Endothelial cell of umbilical vein (primary cell): ENCODE data around the gene METTL15. TPM values are rescaled to one million over a fixed set of nuclear protein-coding genes. Genes with fewer than 3 reads are reported as not detected.

ENCODE experiments used
- BruUV-seq: library from RNA; stranded (reverse); fragments of 400-500 nt; replicated peaks from 2 replicates; lab custom pipeline; 2021; lab: Mats Ljungman, UMichigan
- CTCF ChIA-PET: fragments of 300-600, 350-600 bp; sonication (Branson Sonifier 250); formaldehyde crosslinking; loops from one replicate; lab custom pipeline; 2021; ENCODE audit warnings: antibody characterized with exemption, inconsistent platforms; lab: Charles Lee
- POLR2A ChIA-PET: fragments of 300-600, 350-600 bp; sonication (Branson Sonifier 250); formaldehyde crosslinking; loops from one replicate; lab custom pipeline; 2021; ENCODE audit warnings: antibody characterized with exemption, inconsistent platforms; lab: Charles Lee
- DNase-seq: peaks from one replicate; pipeline ENCODE4 v3.0.0-alpha.2; 2011; ENCODE audit warnings: low read depth, low spot score
- FAIRE-seq: peaks from 2 replicates; lab custom pipeline; 2011; peaks lifted over from hg19 to GRCh38; lab: Jason Lieb, UNC
- H2AFZ ChIP-seq: 2 replicates; pipeline ENCODE4 v1.6.0; 2012; ENCODE audit warnings: low read depth, low read length, control low read depth, inconsistent platforms
- H3K27ac ChIP-seq: 2 replicates; pipeline ENCODE4 v1.5.1; 2011; ENCODE audit warnings: low read depth, mild to moderate bottlenecking, control low read depth, low read length, moderate library complexity; ENCODE audit not compliant: insufficient read depth
- H3K27me3 ChIP-seq, 2 experiments: 2 replicates each; pipeline versions ENCODE4 v1.6.0 to v1.6.1; 2011; ENCODE audit warnings: low read length in 2 of 2, mixed read lengths in 1 of 2; ENCODE audit not compliant: control insufficient read depth in 2 of 2, insufficient read depth in 2 of 2
- H3K36me3 ChIP-seq, 2 experiments: 2 replicates in 1 of 2; 3 replicates in 1 of 2; pipeline ENCODE4 v1.5.1; 2011; ENCODE audit warnings: low read length in 2 of 2, mild to moderate bottlenecking in 1 of 2, moderate library complexity in 1 of 2; ENCODE audit not compliant: control insufficient read depth in 2 of 2, insufficient read depth in 2 of 2; ENCODE audit errors: extremely low read depth in 1 of 2
- H3K4me1 ChIP-seq: 3 replicates; pipeline ENCODE4 v1.5.1; 2011; ENCODE audit warnings: mild to moderate bottlenecking, low read length; ENCODE audit not compliant: control insufficient read depth, insufficient read depth; ENCODE audit errors: extremely low read depth
- H3K4me2 ChIP-seq: 2 replicates; pipeline ENCODE4 v1.6.1; 2011; ENCODE audit warnings: low read length, control low read depth, mixed read lengths; ENCODE audit not compliant: insufficient read depth
- H3K4me3 ChIP-seq, 3 experiments: fragments of 200-600 bp in 1 of 3; sonication (generic), shearing (Covaris generic) in 1 of 3; replicated peaks in 1 of 3; 2 replicates each; pipeline ENCODE4 v1.5.1; 2011 to 2016; ENCODE audit warnings: control low read depth in 3 of 3, low read length in 3 of 3, mild to moderate bottlenecking in 2 of 3, inconsistent platforms in 1 of 3, low read depth in 1 of 3, moderate library complexity in 1 of 3; ENCODE audit not compliant: insufficient read depth in 1 of 3
- H3K79me2 ChIP-seq: 2 replicates; pipeline ENCODE4 v1.6.0; 2012; ENCODE audit warnings: low read length, inconsistent platforms; ENCODE audit not compliant: control insufficient read depth, insufficient read depth
- H3K9ac ChIP-seq: replicated peaks from 2 replicates; pipeline ENCODE3; 2011; ENCODE audit warnings: low read length, control low read depth; ENCODE audit not compliant: insufficient read depth; ENCODE audit errors: extremely low read depth
- H3K9me1 ChIP-seq: replicated peaks from 3 replicates; pipeline ENCODE4 v1.6.0; 2011; ENCODE audit warnings: mild to moderate bottlenecking, low read length; ENCODE audit not compliant: control insufficient read depth, insufficient read depth; ENCODE audit errors: extremely low read depth
- H3K9me3 ChIP-seq: replicated peaks from 2 replicates; pipeline ENCODE4 v1.5.1; 2012; ENCODE audit warnings: low read length, inconsistent platforms; ENCODE audit not compliant: control insufficient read depth, insufficient read depth
- H4K20me1 ChIP-seq: replicated peaks from 2 replicates; pipeline ENCODE3; 2011; ENCODE audit warnings: mild to moderate bottlenecking, low read length; ENCODE audit not compliant: control insufficient read depth, insufficient read depth; ENCODE audit errors: extremely low read depth
- EZH2 ChIP-seq: IDR thresholded peaks from 2 replicates; pipeline ENCODE4 v1.6.1; 2012; ENCODE audit warnings: borderline replicate concordance, low read depth, mild to moderate bottlenecking, moderate library complexity, low read length, inconsistent platforms; ENCODE audit not compliant: severe bottlenecking
- FOS ChIP-seq: IDR thresholded peaks from 2 replicates; pipeline ENCODE4 v1.6.1; 2011; ENCODE audit warnings: mild to moderate bottlenecking, low read length, moderate library complexity, borderline replicate concordance; ENCODE audit not compliant: insufficient read depth
- GATA2 ChIP-seq: IDR thresholded peaks from 2 replicates; pipeline ENCODE4 v1.7.0; 2011; ENCODE audit warnings: low read depth, mild to moderate bottlenecking, moderate library complexity, mixed read lengths, low read length; ENCODE audit not compliant: insufficient read length, insufficient read depth
- JUN ChIP-seq: IDR thresholded peaks from 2 replicates; pipeline ENCODE4 v1.6.1; 2011; ENCODE audit warnings: borderline replicate concordance, low read depth; ENCODE audit not compliant: insufficient read length, insufficient read depth
- MYC ChIP-seq: IDR thresholded peaks from one replicate; pipeline ENCODE4 v1.6.1; 2011; ENCODE audit warnings: mild to moderate bottlenecking, low read depth, low read length
- POLR2A ChIP-seq: IDR thresholded peaks from 2 replicates; pipeline ENCODE4 v1.6.1; 2012; ENCODE audit warnings: low read depth, mild to moderate bottlenecking, control low read depth, low read length
- POLR2AphosphoS5 ChIP-seq: IDR thresholded peaks from 2 replicates; pipeline ENCODE4 v1.6.1; 2012; ENCODE audit warnings: low read depth, mild to moderate bottlenecking, control low read depth, low read length, moderate library complexity; ENCODE audit not compliant: insufficient read depth
- dilution Hi-C: fragments of 300-500 bp; cut with MboI; formaldehyde crosslinking; loops from one replicate; pipeline ENCODE4 v1.15.0; 2019; ENCODE audit warnings: low sequenced_read_pairs; ENCODE audit not compliant: extremely low pct_ligation_motif_present
- intact Hi-C: fragments of 100-400 bp; cut with micrococcal nuclease; formaldehyde crosslinking; loops from one replicate; pipeline ENCODE4 v1.10.0; 2022
- polyA plus RNA-seq, 4 experiments: library from polyadenylated mRNA; depleted of rRNA in 3 of 4; stranded (reverse) in 3 of 4; unstranded in 1 of 4; fragments of >200 nt; gene quantifications; 2 replicates each; pipeline versions ENCODE4 v1.2.1 to v1.2.3, GENCODE V29; 2011 to 2012; ENCODE audit warnings: missing spikeins in 1 of 4
- total RNA-seq: library from RNA; stranded (reverse); gene quantifications from 2 replicates; pipeline ENCODE4 v1.2.3, GENCODE V29; 2021
- TF ChIP-seq, protein P1 (sequence below), 2 donors: IDR thresholded peaks; 1 replicate in 1 of 2; 2 replicates in 1 of 2; pipeline ENCODE4 v1.5.1; 2011; ENCODE audit warnings: low read length in 2 of 2, mild to moderate bottlenecking in 2 of 2, moderate library complexity in 2 of 2, control low read depth in 1 of 2, inconsistent platforms in 1 of 2, low read depth in 1 of 2; ENCODE audit not compliant: insufficient read depth in 1 of 2; ENCODE audit errors: extremely low read depth in 1 of 2
- TF ChIP-seq, protein P2 (sequence below): IDR thresholded peaks from 2 replicates; pipeline ENCODE4 v1.6.1; 2011; ENCODE audit not compliant: insufficient read depth, insufficient read length

Gene METTL15
- total and polyA plus RNA-seq, 2 donors (not counting 3 experiments of a cell fraction or from before 2014, with no cell fraction given): 3.2 to 12.1 TPM

DNA sequence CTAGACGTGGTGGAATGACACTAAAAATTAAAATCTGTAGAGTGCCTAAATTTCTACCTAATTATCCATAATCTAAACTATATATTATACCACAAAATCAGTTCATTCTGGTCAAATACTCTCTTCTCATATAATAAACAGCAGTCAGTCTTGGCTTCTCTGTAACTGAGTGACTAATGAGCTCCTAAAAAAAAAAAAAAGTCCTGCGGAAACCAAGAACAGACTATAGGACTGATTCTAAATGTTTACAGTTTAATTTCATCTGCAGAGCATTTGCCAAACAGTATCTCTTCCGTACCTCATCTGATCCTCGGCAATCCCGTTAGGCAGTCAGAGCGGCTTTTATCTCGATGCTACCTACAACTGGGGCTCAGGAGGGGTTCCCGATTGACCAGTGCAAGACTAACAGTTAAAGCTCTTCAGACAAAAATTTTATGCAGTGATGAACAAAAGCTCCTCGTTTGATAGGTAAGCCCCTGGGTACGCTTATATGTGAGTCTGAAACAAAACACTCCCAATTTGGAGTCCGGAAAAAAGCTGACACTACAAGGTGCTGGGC, 918 bp upstream of the METTL15 start:
- H3K9me3 ChIP-seq: no peaks in the 10 kb centered on the region
- peaks cover 70% of the 10 kb centered on the region for H3K79me2 ChIP-seq
- peak overlapping the region; percentile 74 to 99 (median 87) for H3K4me3 ChIP-seq
- no TSS peak for BruUV-seq
- dilution Hi-C loops (no loop called here), intact Hi-C loops (loop anchor here (5.0 kb wide), 3 partner anchors 175 to 420 kb away; no protein-coding TSS in a partner anchor)
- H3K4me1 ChIP-seq: peaks cover 36% of the 10 kb centered on the region
- FAIRE-seq (peak; percentile 4), DNase-seq (peak; percentile 70)
- POLR2A ChIA-PET: no interaction called here
- no peaks in the 10 kb centered on the region for H3K27me3 ChIP-seq
- no peaks in the 10 kb centered on the region for H3K9me1 ChIP-seq
- no peak for TF ChIP-seq MYC
- TF ChIP-seq, protein P1, sequence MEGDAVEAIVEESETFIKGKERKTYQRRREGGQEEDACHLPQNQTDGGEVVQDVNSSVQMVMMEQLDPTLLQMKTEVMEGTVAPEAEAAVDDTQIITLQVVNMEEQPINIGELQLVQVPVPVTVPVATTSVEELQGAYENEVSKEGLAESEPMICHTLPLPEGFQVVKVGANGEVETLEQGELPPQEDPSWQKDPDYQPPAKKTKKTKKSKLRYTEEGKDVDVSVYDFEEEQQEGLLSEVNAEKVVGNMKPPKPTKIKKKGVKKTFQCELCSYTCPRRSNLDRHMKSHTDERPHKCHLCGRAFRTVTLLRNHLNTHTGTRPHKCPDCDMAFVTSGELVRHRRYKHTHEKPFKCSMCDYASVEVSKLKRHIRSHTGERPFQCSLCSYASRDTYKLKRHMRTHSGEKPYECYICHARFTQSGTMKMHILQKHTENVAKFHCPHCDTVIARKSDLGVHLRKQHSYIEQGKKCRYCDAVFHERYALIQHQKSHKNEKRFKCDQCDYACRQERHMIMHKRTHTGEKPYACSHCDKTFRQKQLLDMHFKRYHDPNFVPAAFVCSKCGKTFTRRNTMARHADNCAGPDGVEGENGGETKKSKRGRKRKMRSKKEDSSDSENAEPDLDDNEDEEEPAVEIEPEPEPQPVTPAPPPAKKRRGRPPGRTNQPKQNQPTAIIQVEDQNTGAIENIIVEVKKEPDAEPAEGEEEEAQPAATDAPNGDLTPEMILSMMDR (IDR thresholded peaks at IDR 0.05; ENCODE audit: extremely low read depth in 1 of 2, insufficient read depth in 1 of 2, low read depth in 1 of 2, low read length in 2 of 2): no peak
- peak overlapping the region; percentile 91 for H3K4me2 ChIP-seq
- H2AFZ ChIP-seq: peak overlapping the region; percentile 75
- CTCF ChIA-PET: interaction anchor here (0.8 to 2.3 kb wide), 12 partner anchors 17 to 913 kb away, joined by 3 to 21 read pairs (median 7); partner anchors contain the start of gene BDNF
- H3K36me3 ChIP-seq: no peaks in the 10 kb centered on the region
- H4K20me1 ChIP-seq: no peaks in the 10 kb centered on the region
- H3K27ac ChIP-seq: peak overlapping the region; percentile 98
- peak overlapping the region; percentile 99 for H3K9ac ChIP-seq

DNA sequence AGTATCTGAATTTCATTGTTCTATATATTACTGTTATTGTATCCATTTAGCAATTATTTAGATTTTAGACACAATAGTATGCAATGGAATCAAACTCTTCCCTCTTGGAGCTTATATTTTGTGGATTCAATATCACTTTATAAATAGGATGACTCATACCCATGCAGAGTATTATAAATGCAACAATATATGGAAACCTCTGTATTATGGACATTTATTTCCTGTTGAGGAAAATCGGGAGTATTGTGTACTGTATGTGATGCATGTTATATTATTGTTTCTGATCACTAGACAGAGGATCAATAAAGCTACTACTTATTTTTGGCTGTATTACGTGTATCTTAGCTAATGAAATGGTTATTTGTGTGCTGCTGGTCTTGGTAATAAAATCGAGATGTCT, 770 bp downstream of the METTL15 start:
- CTCF ChIA-PET: interaction anchor here (0.6 to 2.3 kb wide), 4 partner anchors 12 to 1051 kb away, joined by 3 to 7 read pairs (median 6); no protein-coding TSS in a partner anchor
- Histone ChIP-seq H3K27ac (peak overlapping the region; percentile 98), H3K9me1 (no peaks in the 10 kb centered on the region), H3K27me3 (no peaks in the 10 kb centered on the region), H3K4me1 (peaks cover 36% of the 10 kb centered on the region), H3K9me3 (no peaks in the 10 kb centered on the region), H2AFZ (no peak overlapping the region), H3K9ac (peak overlapping the region; percentile 92), H4K20me1 (no peaks in the 10 kb centered on the region), H3K4me3 (peak overlapping the region in 2 of 3 experiments; percentile 21 to 77), H3K4me2 (peak overlapping the region; percentile 98), H3K36me3 (no peaks in the 10 kb centered on the region), H3K79me2 (peaks cover 58% of the 10 kb centered on the region)
- FAIRE-seq (no peak), DNase-seq (peak; percentile 53)
- dilution Hi-C loops: no loop called here
- no TSS peak for BruUV-seq
- intact Hi-C loops: loop anchor here (1.0 to 5.0 kb wide), 11 partner anchors 18 to 1011 kb away; no protein-coding TSS in a partner anchor
- TF ChIP-seq MYC (no peak), FOS (peak; percentile 64), EZH2 (no peak), GATA2 (no peak), POLR2A (no peak), JUN (peak; percentile 57), POLR2AphosphoS5 (no peak)
- TF ChIP-seq, protein P1 (IDR thresholded peaks at IDR 0.05; ENCODE audit: extremely low read depth in 1 of 2, insufficient read depth in 1 of 2, low read depth in 1 of 2, low read length in 2 of 2): no peak
- TF ChIP-seq, protein P2, sequence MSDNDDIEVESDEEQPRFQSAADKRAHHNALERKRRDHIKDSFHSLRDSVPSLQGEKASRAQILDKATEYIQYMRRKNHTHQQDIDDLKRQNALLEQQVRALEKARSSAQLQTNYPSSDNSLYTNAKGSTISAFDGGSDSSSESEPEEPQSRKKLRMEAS: no peak
- POLR2A ChIA-PET: no interaction called here
